ENCODE data around the gene EEF2. TPM values are rescaled to one million over a fixed set of nuclear protein-coding genes. Genes with fewer than 3 reads are reported as not detected.

The EEF2 gene
- total RNA-seq (2014; rRNA removed; shearing (Covaris generic)), result 1,633 and 1,634 TPM in 2 replicates
- 3,507 and 3,668 TPM in 2 replicates for total RNA-seq (2022)
- percentile 98 among the genes with signal in this experiment for Bru-seq, nascent RNA
- percentile 100 among the genes with signal in this experiment for BruChase-seq, experiment 1, labeled RNA remaining after a 6-hour chase
- percentile 99 among the genes with signal in this experiment for BruChase-seq, experiment 2, labeled RNA remaining after a 2-hour chase
- long read RNA-seq, transcript EEF2-201 (15 exons, 3,164 nt), result major isoform, 1,320 of 1,950 reads
- long read RNA-seq, partial matches to known transcripts, result 613 of 1,950 reads
- long read RNA-seq, other reads (novel, unspliced or antisense), result 17 of 1,950 reads

- H3K4me1 ChIP-seq (ENCODE audit: insufficient read depth, low read length, poor library complexity, severe bottlenecking), result peaks cover 42% of the 10 kb centered on the region
- no peaks in the 10 kb centered on the region for H3K9me2 ChIP-seq (ENCODE audit: insufficient read depth, low read length)
- peaks cover 57% of the 10 kb centered on the region for H3K79me2 ChIP-seq (ENCODE audit: insufficient read depth, low read depth, low read length)
- H3K4me3 ChIP-seq (ENCODE audit: low read depth, low read length, poor library complexity, severe bottlenecking), result peak within 1 kb of the TSS; percentile 93
- peaks cover 51% of the 10 kb centered on the region for H3K36me3 ChIP-seq (ENCODE audit: insufficient read depth, low read length)
- intact Hi-C loops (cut with micrococcal nuclease; ENCODE audit: unreplicated experiment), result loop anchor here (5.0 kb wide), 2 partner anchors 137 to 262 kb away; partner anchors contain the start of genes MAP2K2 and YJU2
- DNase-seq (ENCODE audit: low spot score), result peak; percentile 96
- H4K20me1 ChIP-seq (ENCODE audit: insufficient read depth, low read length), result peaks cover 49% of the 10 kb centered on the region
- TF ChIP-seq EZH2phosphoT487 (IDR thresholded peaks at IDR 0.05; ENCODE audit: borderline replicate concordance, low read depth, low read length) (no peak), CTCF (conservative IDR thresholded peaks at IDR 0.05; ENCODE audit: low read length) (no peak)
- H3K9me3 ChIP-seq (ENCODE audit: low read length), result no peaks in the 10 kb centered on the region
- ChIA-PET CTCF (ENCODE audit: unreplicated experiment) (interaction anchor here (1.2 kb wide), 1 partner anchor 22 kb away, joined by 5 read pairs; no protein-coding TSS in a partner anchor), POLR2A (interaction anchor here (1.0 to 1.4 kb wide), 4 partner anchors 8 to 222 kb away, joined by 3 to 4 read pairs (median 4); no protein-coding TSS in a partner anchor)
- peak within 1 kb of the TSS; percentile 97 for H3K4me2 ChIP-seq (ENCODE audit: low read length)
- peak within 1 kb of the TSS; percentile 87 for H3K27ac ChIP-seq (ENCODE audit: low read depth, low read length, poor library complexity, severe bottlenecking)
- BruUV-seq (replicated peaks), result TSS peak; percentile 79
- peak within 1 kb of the TSS; percentile 84; the same call in 1 of the 2 replicates for H2AFZ ChIP-seq (ENCODE audit: low read length)
Measured at GRCh38 chr19:3984908-3985642, at the start of gene EEF2. TSS of gene EEF2 (minus strand) at chr19:3985463. CDS start at chr19:3985380, 83 bp downstream.

DNA sequence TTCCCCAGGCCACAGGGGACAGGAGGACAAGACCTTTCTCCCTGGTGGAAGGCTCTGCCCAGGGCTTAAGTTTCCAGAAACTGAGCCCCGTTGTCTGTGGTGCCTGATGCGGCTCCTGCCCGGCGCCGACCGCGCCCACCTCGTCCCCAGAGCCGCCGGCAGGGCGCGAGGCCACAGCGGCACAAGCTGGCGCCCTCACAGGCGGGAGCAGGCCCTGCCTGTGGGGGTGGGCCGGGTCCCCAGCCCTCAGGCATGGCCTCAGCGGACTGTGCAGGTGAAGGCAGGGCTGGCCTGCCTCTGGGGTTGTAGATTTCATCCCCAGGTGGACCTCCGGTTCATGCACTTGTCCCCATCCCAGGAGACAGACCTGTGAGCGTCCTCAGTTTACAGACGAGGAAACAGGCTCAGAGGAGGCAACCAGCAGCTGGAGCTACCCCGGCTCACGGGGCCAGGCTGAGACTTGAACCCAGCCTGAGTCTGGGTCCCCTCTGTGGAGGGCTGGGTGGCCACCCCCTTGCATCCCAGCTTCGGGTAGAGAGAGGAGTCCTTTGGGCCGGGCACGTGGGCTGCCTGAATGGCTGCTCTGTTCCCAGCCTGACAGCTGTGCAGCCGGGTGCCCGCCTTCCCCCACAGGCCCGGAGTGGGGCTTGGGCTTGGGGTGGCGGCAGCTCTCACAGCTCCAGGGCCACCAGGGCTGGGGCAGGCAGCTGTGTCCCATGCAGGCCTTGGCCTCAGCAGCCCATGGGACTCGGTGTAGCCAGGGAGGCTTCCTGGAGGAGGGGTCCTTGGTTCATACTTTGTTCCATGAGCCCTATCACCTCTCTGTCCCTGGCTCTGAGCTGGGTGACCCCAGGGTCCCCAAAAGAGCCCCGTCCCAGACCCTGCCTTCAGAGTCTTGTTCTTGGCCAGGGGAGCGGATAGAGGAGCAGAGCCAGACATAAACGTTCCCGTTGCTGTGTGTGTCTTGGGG is 49.1 kb upstream of the EEF2 start:
- DNase-seq (ENCODE audit: low spot score), result no peak
- Histone ChIP-seq H3K4me3 (ENCODE audit: low read depth, low read length, poor library complexity, severe bottlenecking) (no peak overlapping the region), H4K20me1 (ENCODE audit: insufficient read depth, low read length) (no peaks in the 10 kb centered on the region), H3K4me1 (ENCODE audit: insufficient read depth, low read length, poor library complexity, severe bottlenecking) (no peaks in the 10 kb centered on the region), H3K9me2 (ENCODE audit: insufficient read depth, low read length) (no peaks in the 10 kb centered on the region), H3K9me3 (ENCODE audit: low read length) (peaks cover 10% of the 10 kb centered on the region), H3K27ac (ENCODE audit: low read depth, low read length, poor library complexity, severe bottlenecking) (no peak overlapping the region), H3K79me2 (ENCODE audit: insufficient read depth, low read depth, low read length) (no peaks in the 10 kb centered on the region), H3K36me3 (ENCODE audit: insufficient read depth, low read length) (peaks cover 47% of the 10 kb centered on the region), H2AFZ (ENCODE audit: low read length) (no peak overlapping the region), H3K4me2 (ENCODE audit: low read length) (no peak overlapping the region)
- CTCF ChIA-PET (ENCODE audit: unreplicated experiment), result interaction anchor here (0.6 kb wide), 1 partner anchor 67 kb away, joined by 3 read pairs; no protein-coding TSS in a partner anchor
- POLR2A ChIA-PET, result no interaction called here
- intact Hi-C loops (cut with micrococcal nuclease; ENCODE audit: unreplicated experiment), result no loop called here
- BruUV-seq (replicated peaks), result no TSS peak
- no peak for TF ChIP-seq EZH2phosphoT487 (IDR thresholded peaks at IDR 0.05; ENCODE audit: borderline replicate concordance, low read depth, low read length)
- TF ChIP-seq CTCF (conservative IDR thresholded peaks at IDR 0.05; ENCODE audit: low read length), result no peak
